Heart right ventricle (tissue), 16 donors: ENCODE measurements around the gene RNF31. TPM values are rescaled to one million over a fixed set of nuclear protein-coding genes. Genes with fewer than 3 reads are reported as not detected.

Experiments used
- ATAC-seq, 8 donors: fragments of 200-7000 bp; cut with Tn5 transposase; one replicate each; pipeline ENCODE4 v1.9.1; 2020; ENCODE audit warnings: mild to moderate bottlenecking in 8 of 8, moderate library complexity in 8 of 8, moderate number of reproducible peaks in 1 of 8
- DNase-seq, 2 donors: peaks; one replicate each; pipeline ENCODE4 v3.0.0-alpha.2; 2020
- H3K27ac ChIP-seq, 10 donors: fragments of 200-600 bp; sonication (generic) in 2 of 10; one replicate each; pipeline versions ENCODE4 v1.5.0 to v1.8.0; 2020 to 2022; ENCODE audit warnings: mild to moderate bottlenecking in 3 of 10
- H3K27me3 ChIP-seq, 7 donors: fragments of 200-600 bp; one replicate each; pipeline ENCODE4 v1.8.0; 2021 to 2022; ENCODE audit warnings: mild to moderate bottlenecking in 2 of 7
- H3K36me3 ChIP-seq, 9 donors: fragments of 200-600 bp; sonication (generic) in 1 of 9; one replicate each; pipeline versions ENCODE4 v1.5.0 to v1.8.0; 2020 to 2022; ENCODE audit warnings: mild to moderate bottlenecking in 2 of 9
- H3K4me1 ChIP-seq, 9 donors: fragments of 200-600 bp; sonication (generic) in 1 of 9; one replicate each; pipeline versions ENCODE4 v1.5.0 to v1.8.0; 2020 to 2022; ENCODE audit warnings: mild to moderate bottlenecking in 4 of 9
- H3K4me3 ChIP-seq, 10 donors: fragments of 200-600 bp; sonication (generic) in 2 of 10; one replicate each; pipeline versions ENCODE4 v1.5.0 to v1.8.0; 2020 to 2022; ENCODE audit warnings: mild to moderate bottlenecking in 7 of 10, moderate library complexity in 2 of 10
- H3K9me3 ChIP-seq, 11 donors: fragments of 200-600 bp in 10 of 11; sonication (generic) in 2 of 11; one replicate each; pipeline versions ENCODE4 v1.5.0 to v1.8.0; 2013 to 2022; ENCODE audit warnings: mild to moderate bottlenecking in 2 of 11, control low read depth in 1 of 11, moderate library complexity in 1 of 11
- CTCF ChIP-seq, 9 donors: fragments of 200-600 bp; sonication (generic) in 2 of 9; IDR thresholded peaks; one replicate each; pipeline versions ENCODE4 v1.5.0 to v1.8.0; 2021 to 2022; ENCODE audit warnings: antibody characterized with exemption in 9 of 9, mild to moderate bottlenecking in 5 of 9, moderate library complexity in 1 of 9
- WGBS, 2 donors: extraction: QIAGEN DNeasy Blood & Tissue Kit; methylation state at CpG; one replicate each; pipeline ENCODE4 v1.1.7; 2013; ENCODE audit warnings: inconsistent platforms in 1 of 2; 5-methylcytosine and 5-hydroxymethylcytosine counted together
- intact Hi-C, 10 donors: fragments of 100-400 bp; cut with DNase I; formaldehyde crosslinking; loops; one replicate each; pipeline versions ENCODE4 v1.11.1 to v1.14.2; 2022
- polyA plus RNA-seq, 2 donors: library from polyadenylated mRNA; stranded (reverse); fragments of 200-250 nt; gene quantifications; one replicate each; pipeline ENCODE4 v1.2.3, GENCODE V29; 2013
- total RNA-seq, 10 donors: library from RNA; stranded (reverse); fragmentation: NEBNext Ultra II Directional in 3 of 10; extraction: Animal tissue kit (Norgen Biotek cat#: 25700) in 3 of 10; gene quantifications; one replicate each; pipeline versions ENCODE4 v1.2.1 to v1.2.4, GENCODE V29; 2021 to 2023
- donor health status: Arrhythmogenic right ventricular cardiomyopathy.
- donor health status: ischemic (EF 13 %, LVEDD 7.1; RV severe dilation, severe dysfunction).
- donor health status: healthy with polysubstance abuse.
- donor health status: DM: no; HTN: yes; CAD: no.
- donor health status: DM: no; HTN: no; CAD: no.
- donor health status: ischemic (EF 25% LVEDD 6.9; RV normal size, moderate dysfunction).
- donor health status: ischemic (EF 25% LVEDD 5.7; RV mildly dilated, moderate dysfunction).
- donor health status: healthy.
- donor health status: DM: yes; HTN: yes; CAD: no.
- donor health status: Ischemic cardiomyopathy.
- donor health status: ischemic (EF 35%, LVEDD 5.7; RV mildly dilated, moderate dysfunction).
- donor health status: nonischemic (EF 11% LVEDD 7.7; RV severe dilation, severe dysfunction).
- donor health status: DM: yes; HTN: yes; CAD: no.
- donor health status: PGD.
- donor health status: ischemic (EF 29% LVEDD 5.4; RV normal size, mild dysfunction).
- donor health status: nonischemic (EF 23%, LVEDD 6.1; RV moderate dilation, normal function).

Gene RNF31
- total and polyA plus RNA-seq, 12 donors: 27.5 to 92.9 (median 35.7) TPM

DNA sequence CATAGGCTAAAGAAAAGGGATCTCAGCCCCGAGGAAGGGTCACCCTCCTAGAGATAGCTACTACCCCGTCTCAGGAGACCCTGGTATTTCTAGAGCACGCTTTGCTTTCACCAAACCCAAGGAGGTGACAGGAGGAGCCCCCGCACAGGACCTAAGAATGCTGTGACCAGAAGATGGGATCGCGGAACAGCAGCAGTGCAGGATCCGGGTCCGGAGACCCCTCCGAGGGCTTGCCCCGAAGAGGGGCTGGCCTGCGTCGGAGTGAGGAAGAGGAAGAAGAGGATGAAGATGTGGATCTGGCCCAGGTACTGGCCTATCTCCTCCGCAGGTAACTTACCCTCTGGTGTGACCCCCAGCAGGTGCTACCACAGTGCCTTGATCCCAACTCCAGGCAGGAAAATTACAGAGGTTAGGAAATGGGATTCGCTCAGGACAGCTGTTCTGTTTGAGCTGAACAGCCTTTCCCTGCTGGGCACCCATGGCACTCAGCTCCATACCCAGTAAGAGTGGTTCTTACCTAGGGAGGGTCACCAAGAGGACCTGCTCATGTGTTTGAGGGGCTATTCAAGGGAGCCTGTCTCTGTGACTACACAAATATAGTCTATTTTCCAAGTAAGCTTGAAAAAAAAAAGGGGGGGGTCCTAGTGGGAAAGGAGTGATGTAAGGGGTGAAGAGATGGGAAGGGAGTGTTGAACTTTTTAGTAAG lies 31.7 kb upstream of the RNF31 start:
- Histone ChIP-seq H3K4me1 (peaks cover 6 to 30% (median 17%) of the 10 kb centered on the region in 9 donors), H3K27ac (peak overlapping the region; percentile 90 to 99 (median 98)), H3K27me3 (no peaks in the 10 kb centered on the region), H3K36me3 (peaks cover 0 to 44% (median 35%) of the 10 kb centered on the region in 9 donors), H3K9me3 (no peaks in the 10 kb centered on the region), H3K4me3 (peak overlapping the region; percentile 23 to 80 (median 69))
- intact Hi-C loops: loop anchor here in 3 of 10 donors (1.0 to 2.0 kb wide), 4 partner anchors 15 to 31 kb away; partner anchors contain the start of genes FITM1 (in 2 of the 3), EMC9 (in 1 of the 3), PSME2 (in 1 of the 3) and RNF31 (in 1 of the 3)
- WGBS, 2 donors: 3% methylated on average over 14 of the region's 14 CpGs
- DNase-seq (peak in 1 of 2 donors; percentile 13), ATAC-seq (no peak)
- no peak for TF ChIP-seq CTCF (IDR thresholded peaks at IDR 0.05)

DNA sequence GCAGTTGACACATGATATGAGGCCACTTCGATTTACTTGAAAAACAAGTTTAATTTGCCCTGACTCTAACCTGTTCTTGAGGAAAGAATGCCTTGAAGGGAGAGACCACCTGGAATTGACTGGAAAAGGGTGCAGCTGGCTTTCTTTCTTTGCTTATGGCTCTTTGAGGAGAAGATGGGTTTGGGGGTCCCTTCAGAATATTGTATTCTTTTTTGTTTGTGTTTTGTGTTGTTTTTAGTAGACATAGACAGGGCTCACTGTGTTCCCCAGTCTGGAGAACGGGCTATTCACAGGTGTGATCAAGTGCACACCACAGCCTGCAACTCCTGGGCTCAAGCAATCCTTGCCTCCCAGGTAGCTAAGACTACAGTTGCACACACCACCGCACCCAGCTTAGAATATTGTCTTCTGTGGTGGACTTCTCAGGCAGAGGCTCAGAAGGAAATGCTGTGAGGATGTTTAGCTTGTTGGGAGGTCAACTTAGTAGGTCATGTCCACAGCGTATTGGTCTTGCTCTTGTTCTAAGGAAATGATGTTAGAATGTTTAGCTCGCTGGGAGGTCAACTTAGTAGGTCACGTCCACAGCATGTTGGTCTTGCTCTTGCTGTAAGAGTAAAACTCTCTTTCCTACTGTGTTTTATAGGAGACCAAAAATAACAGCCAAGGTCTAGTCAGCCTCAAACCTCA lies 31.0 kb upstream of the RNF31 start:
- DNase-seq (no peak), ATAC-seq (no peak)
- Histone ChIP-seq H3K27me3 (no peaks in the 10 kb centered on the region), H3K27ac (peak overlapping the region in 2 of 10 donors; percentile 98 to 99), H3K4me3 (peak overlapping the region in 9 of 10 donors; percentile 54 to 80 (median 69)), H3K9me3 (no peaks in the 10 kb centered on the region), H3K36me3 (peaks cover 0 to 51% (median 42%) of the 10 kb centered on the region in 9 donors), H3K4me1 (peaks cover 6 to 29% (median 17%) of the 10 kb centered on the region in 9 donors)
- 83 to 88% methylated on average over 6 of the region's 6 CpGs for WGBS, 2 donors
- no peak for TF ChIP-seq CTCF (IDR thresholded peaks at IDR 0.05)
- intact Hi-C loops: no loop called here

DNA sequence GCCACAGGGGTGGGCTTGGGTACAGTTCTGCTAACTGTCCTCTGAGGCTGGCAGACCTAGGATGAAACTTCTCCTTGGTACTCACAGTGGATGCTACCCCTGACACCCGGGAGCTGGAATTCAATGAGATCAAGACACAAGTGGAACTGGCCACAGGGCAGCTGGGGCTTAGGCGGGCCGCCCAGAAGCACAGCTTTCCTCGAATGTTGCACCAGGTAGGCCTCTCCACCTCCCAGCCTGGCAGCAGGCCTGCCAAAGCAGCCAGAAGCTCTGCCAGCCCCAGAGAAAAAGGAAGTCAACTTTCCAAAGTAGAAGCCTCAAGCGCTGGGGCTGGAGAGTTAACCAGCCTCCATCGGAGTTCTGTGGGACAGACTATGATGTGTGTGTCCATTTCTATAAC lies 30.1 kb upstream of the RNF31 start:
- no peaks in the 10 kb centered on the region for H3K27me3 ChIP-seq
- no peak for TF ChIP-seq CTCF (IDR thresholded peaks at IDR 0.05)
- ATAC-seq (no peak), DNase-seq (no peak)
- peaks cover 6 to 29% (median 17%) of the 10 kb centered on the region in 9 donors for H3K4me1 ChIP-seq
- H3K9me3 ChIP-seq: no peaks in the 10 kb centered on the region
- peak overlapping the region in 1 of 10 donors; percentile 6 for H3K27ac ChIP-seq
- 86 to 87% methylated on average over 6 of the region's 6 CpGs for WGBS, 2 donors
- no peak overlapping the region for H3K4me3 ChIP-seq
- intact Hi-C loops: no loop called here
- peaks cover 0 to 60% (median 50%) of the 10 kb centered on the region in 9 donors for H3K36me3 ChIP-seq

- ATAC-seq (no peak), DNase-seq (no peak)
- TF ChIP-seq CTCF (IDR thresholded peaks at IDR 0.05): no peak
- Histone ChIP-seq H3K9me3 (no peaks in the 10 kb centered on the region), H3K4me3 (no peak overlapping the region), H3K4me1 (peaks cover 6 to 22% (median 14%) of the 10 kb centered on the region in 9 donors), H3K27ac (no peak overlapping the region), H3K27me3 (no peaks in the 10 kb centered on the region), H3K36me3 (peaks cover 0 to 82% (median 61%) of the 10 kb centered on the region in 9 donors)
- 92 to 97% methylated on average over 6 of the region's 6 CpGs for WGBS, 2 donors
- intact Hi-C loops: no loop called here
Measured at GRCh38 chr14:24119691-24120090, 27.6 kb upstream of the RNF31 start.
